PC-9 (cell line): ENCODE results near the gene DOCK2.

Experiments
- EZH2 ChIP-seq: fragments of 200-600 bp; sonication (generic); IDR thresholded peaks from 2 replicates; pipeline ENCODE4 v1.8.0; 2017; ENCODE audit warnings: antibody characterized with exemption, low read depth
- TF ChIP-seq, protein P1 (sequence below): fragments of 200-600 bp; sonication (generic); conservative IDR thresholded peaks from 2 replicates; pipeline ENCODE4 v1.6.1; 2017; ENCODE audit warnings: mixed run types, antibody characterized with exemption, mild to moderate bottlenecking, moderate library complexity

- TF ChIP-seq, protein P1, sequence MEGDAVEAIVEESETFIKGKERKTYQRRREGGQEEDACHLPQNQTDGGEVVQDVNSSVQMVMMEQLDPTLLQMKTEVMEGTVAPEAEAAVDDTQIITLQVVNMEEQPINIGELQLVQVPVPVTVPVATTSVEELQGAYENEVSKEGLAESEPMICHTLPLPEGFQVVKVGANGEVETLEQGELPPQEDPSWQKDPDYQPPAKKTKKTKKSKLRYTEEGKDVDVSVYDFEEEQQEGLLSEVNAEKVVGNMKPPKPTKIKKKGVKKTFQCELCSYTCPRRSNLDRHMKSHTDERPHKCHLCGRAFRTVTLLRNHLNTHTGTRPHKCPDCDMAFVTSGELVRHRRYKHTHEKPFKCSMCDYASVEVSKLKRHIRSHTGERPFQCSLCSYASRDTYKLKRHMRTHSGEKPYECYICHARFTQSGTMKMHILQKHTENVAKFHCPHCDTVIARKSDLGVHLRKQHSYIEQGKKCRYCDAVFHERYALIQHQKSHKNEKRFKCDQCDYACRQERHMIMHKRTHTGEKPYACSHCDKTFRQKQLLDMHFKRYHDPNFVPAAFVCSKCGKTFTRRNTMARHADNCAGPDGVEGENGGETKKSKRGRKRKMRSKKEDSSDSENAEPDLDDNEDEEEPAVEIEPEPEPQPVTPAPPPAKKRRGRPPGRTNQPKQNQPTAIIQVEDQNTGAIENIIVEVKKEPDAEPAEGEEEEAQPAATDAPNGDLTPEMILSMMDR: no peak
- TF ChIP-seq EZH2: no peak
These were observed 70.6 kb downstream of the DOCK2 start for GRCh38 chr5:169707686-169708085.
